BE2C (cell line): ENCODE results near the gene PARD3.

ENCODE experiments used
- DNase-seq: peaks from one replicate; pipeline ENCODE4 v3.0.0-alpha.2; 2020
- H3K27me3 ChIP-seq: fragments of 250-450 bp; sonication (Bioruptor Pico); 2 replicates; pipeline ENCODE4 v1.5.1; 2020; ENCODE audit warnings: mild to moderate bottlenecking
- H3K36me3 ChIP-seq: fragments of 250-450 bp; sonication (Bioruptor Pico); 2 replicates; pipeline ENCODE4 v1.5.1; 2020; ENCODE audit warnings: mild to moderate bottlenecking
- H3K4me1 ChIP-seq: fragments of 250-450 bp; sonication (Bioruptor Pico); 2 replicates; pipeline ENCODE4 v1.5.1; 2020
- H3K4me3 ChIP-seq: 2 replicates; pipeline ENCODE4 v1.5.1; 2011; ENCODE audit warnings: low read depth, low read length
- H3K9me3 ChIP-seq: fragments of 250-450 bp; sonication (Bioruptor Pico); 2 replicates; pipeline ENCODE4 v1.5.1; 2020
- CTCF ChIP-seq: IDR thresholded peaks from 2 replicates; pipeline ENCODE4 v1.5.1; 2012; ENCODE audit warnings: mild to moderate bottlenecking, low read depth, low read length

Gene PARD3

GRCh38 chr10:34185998-34186397 is 629.1 kb downstream of the PARD3 start:
- Histone ChIP-seq H3K36me3 (no peaks in the 10 kb centered on the region), H3K4me1 (peaks cover 2% of the 10 kb centered on the region; the same call in 1 of the 2 replicates), H3K9me3 (no peaks in the 10 kb centered on the region), H3K27me3 (no peaks in the 10 kb centered on the region), H3K4me3 (no peak overlapping the region)
- no peak for DNase-seq
- no peak for TF ChIP-seq CTCF

DNA sequence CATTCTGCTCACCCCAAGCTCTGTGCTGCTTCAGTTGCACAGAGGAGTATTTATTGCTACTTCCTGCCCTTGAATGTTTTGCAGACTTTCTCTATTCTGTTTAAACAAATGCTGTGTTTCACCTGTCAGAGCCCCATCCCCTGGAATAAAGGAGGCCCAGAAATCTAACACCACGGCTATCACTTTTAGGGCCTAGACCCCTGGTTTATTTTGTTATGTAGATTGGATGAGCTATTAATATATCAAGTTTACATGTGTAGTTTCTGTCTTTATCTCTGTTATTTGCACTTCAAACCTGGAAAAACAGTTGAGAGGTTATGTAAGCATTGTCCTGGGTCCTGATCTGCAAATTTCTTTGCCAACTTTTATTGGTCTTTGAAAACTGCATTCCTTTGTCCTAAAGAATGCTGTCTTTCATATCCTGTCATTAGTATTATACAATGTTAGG is 630.1 kb downstream of the PARD3 start:
- peaks cover 2% of the 10 kb centered on the region; the same call in 1 of the 2 replicates for H3K4me1 ChIP-seq
- no peak for TF ChIP-seq CTCF
- DNase-seq: no peak
- H3K9me3 ChIP-seq: no peaks in the 10 kb centered on the region
- no peaks in the 10 kb centered on the region for H3K27me3 ChIP-seq
- H3K4me3 ChIP-seq: no peak overlapping the region
- no peaks in the 10 kb centered on the region for H3K36me3 ChIP-seq

DNA sequence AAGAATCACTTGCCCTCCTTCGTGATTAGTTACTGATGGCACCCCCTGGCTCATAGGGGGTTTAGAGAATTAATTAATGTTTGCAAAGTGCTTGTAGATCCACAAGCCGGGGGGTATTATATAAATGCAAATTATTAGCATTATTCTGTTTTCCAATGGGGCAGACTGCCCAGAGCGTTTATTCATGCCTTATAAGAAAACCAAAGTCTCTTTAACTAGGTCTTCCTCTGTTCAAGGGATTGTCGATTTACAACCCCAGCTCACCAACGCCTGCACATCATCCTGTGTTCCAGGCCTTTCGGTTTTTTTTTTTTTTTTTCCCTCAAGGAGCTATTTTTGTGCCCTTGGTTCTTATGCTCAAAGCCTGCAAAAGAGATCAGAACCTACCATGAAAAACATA is 630.7 kb downstream of the PARD3 start:
- H3K4me3 ChIP-seq: no peak overlapping the region
- H3K9me3 ChIP-seq: no peaks in the 10 kb centered on the region
- no peak for TF ChIP-seq CTCF
- H3K27me3 ChIP-seq: no peaks in the 10 kb centered on the region
- peaks cover 2% of the 10 kb centered on the region; the same call in 1 of the 2 replicates for H3K4me1 ChIP-seq
- no peaks in the 10 kb centered on the region for H3K36me3 ChIP-seq
- no peak for DNase-seq

- no peaks in the 10 kb centered on the region for H3K27me3 ChIP-seq
- no peak overlapping the region for H3K4me3 ChIP-seq
- H3K4me1 ChIP-seq: peaks cover 6% of the 10 kb centered on the region
- DNase-seq: no peak
- no peaks in the 10 kb centered on the region for H3K9me3 ChIP-seq
- TF ChIP-seq CTCF: no peak
- no peaks in the 10 kb centered on the region for H3K36me3 ChIP-seq
Observed at GRCh38 chr10:34183016-34183796, 631.9 kb downstream of the PARD3 start.

- peak; percentile 88 for DNase-seq
- H3K36me3 ChIP-seq: no peaks in the 10 kb centered on the region
- peak overlapping the region; percentile 14 for H3K4me3 ChIP-seq
- H3K4me1 ChIP-seq: peaks cover 6% of the 10 kb centered on the region
- H3K27me3 ChIP-seq: no peaks in the 10 kb centered on the region
- TF ChIP-seq CTCF: no peak
- H3K9me3 ChIP-seq: no peaks in the 10 kb centered on the region
Observed at GRCh38 chr10:34181553-34182300, 633.4 kb downstream of the PARD3 start.

- no peaks in the 10 kb centered on the region for H3K36me3 ChIP-seq
- no peak for DNase-seq
- H3K4me3 ChIP-seq: no peak overlapping the region
- H3K4me1 ChIP-seq: peaks cover 6% of the 10 kb centered on the region
- no peaks in the 10 kb centered on the region for H3K27me3 ChIP-seq
- TF ChIP-seq CTCF: no peak
- no peaks in the 10 kb centered on the region for H3K9me3 ChIP-seq
Observed at GRCh38 chr10:34180749-34181148, 634.3 kb downstream of the PARD3 start.
